Neural cell (in vitro differentiated cells): ENCODE results near the gene SGSM1.

Experiments used
- CTCF ChIP-seq: fragments of 450-650 bp; IDR thresholded peaks from 2 replicates; pipeline ENCODE4 v1.5.1; 2014; ENCODE audit warnings: antibody characterized with exemption, mild to moderate bottlenecking, moderate library complexity; ENCODE audit not compliant: poor library complexity, severe bottlenecking
- EP300 ChIP-seq: fragments of 450-650 bp; conservative IDR thresholded peaks from 2 replicates; pipeline ENCODE4 v1.6.1; 2014; ENCODE audit warnings: antibody characterized with exemption, mild to moderate bottlenecking, moderate library complexity; ENCODE audit not compliant: poor library complexity, severe bottlenecking
- EZH2 ChIP-seq: fragments of 200-600, 300-800 bp; shearing (Covaris generic), sonication (generic); IDR thresholded peaks from 2 replicates; pipeline ENCODE4 v1.6.1; 2014; ENCODE audit warnings: antibody characterized with exemption, low read length, borderline replicate concordance, mild to moderate bottlenecking; ENCODE audit not compliant: insufficient read depth, poor library complexity, severe bottlenecking
- SMC3 ChIP-seq: fragments of 450-650 bp; conservative IDR thresholded peaks from 2 replicates; pipeline ENCODE4 v1.6.1; 2014; ENCODE audit warnings: antibody characterized with exemption, mild to moderate bottlenecking, moderate library complexity; ENCODE audit not compliant: poor library complexity
- TAF1 ChIP-seq: IDR thresholded peaks from 2 replicates; pipeline ENCODE4 v1.6.1; 2012; ENCODE audit warnings: low read depth
- TF ChIP-seq, protein P1 (sequence below): IDR thresholded peaks from 2 replicates; pipeline ENCODE4 v1.6.1; 2012; ENCODE audit warnings: borderline replicate concordance

GRCh38 chr22:24935771-24936483 is 129.9 kb downstream of the SGSM1 start:
- TF ChIP-seq EZH2 (no peak), CTCF (no peak), EP300 (no peak), TAF1 (no peak), SMC3 (no peak)
- TF ChIP-seq, protein P1, sequence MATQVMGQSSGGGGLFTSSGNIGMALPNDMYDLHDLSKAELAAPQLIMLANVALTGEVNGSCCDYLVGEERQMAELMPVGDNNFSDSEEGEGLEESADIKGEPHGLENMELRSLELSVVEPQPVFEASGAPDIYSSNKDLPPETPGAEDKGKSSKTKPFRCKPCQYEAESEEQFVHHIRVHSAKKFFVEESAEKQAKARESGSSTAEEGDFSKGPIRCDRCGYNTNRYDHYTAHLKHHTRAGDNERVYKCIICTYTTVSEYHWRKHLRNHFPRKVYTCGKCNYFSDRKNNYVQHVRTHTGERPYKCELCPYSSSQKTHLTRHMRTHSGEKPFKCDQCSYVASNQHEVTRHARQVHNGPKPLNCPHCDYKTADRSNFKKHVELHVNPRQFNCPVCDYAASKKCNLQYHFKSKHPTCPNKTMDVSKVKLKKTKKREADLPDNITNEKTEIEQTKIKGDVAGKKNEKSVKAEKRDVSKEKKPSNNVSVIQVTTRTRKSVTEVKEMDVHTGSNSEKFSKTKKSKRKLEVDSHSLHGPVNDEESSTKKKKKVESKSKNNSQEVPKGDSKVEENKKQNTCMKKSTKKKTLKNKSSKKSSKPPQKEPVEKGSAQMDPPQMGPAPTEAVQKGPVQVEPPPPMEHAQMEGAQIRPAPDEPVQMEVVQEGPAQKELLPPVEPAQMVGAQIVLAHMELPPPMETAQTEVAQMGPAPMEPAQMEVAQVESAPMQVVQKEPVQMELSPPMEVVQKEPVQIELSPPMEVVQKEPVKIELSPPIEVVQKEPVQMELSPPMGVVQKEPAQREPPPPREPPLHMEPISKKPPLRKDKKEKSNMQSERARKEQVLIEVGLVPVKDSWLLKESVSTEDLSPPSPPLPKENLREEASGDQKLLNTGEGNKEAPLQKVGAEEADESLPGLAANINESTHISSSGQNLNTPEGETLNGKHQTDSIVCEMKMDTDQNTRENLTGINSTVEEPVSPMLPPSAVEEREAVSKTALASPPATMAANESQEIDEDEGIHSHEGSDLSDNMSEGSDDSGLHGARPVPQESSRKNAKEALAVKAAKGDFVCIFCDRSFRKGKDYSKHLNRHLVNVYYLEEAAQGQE: no peak
